Measurements from ENCODE around the gene GNPAT.

- no peak for TF ChIP-seq CTCF (IDR thresholded peaks at IDR 0.05; ENCODE audit: low read length)
- TF ChIP-seq EZH2 (IDR thresholded peaks at IDR 0.05; ENCODE audit: borderline replicate concordance, low read length) = no peak
These were observed 2.7 kb upstream of the GNPAT start for GRCh38 chr1:231238298-231238697.
